ENCODE measurements around the gene IL9R.
"Not testable (repeated sequence)": the region's sequence is repeated elsewhere in the genome, so short reads cannot be mapped to it uniquely, and the experiment has no call there.

IL9R gene

DNA sequence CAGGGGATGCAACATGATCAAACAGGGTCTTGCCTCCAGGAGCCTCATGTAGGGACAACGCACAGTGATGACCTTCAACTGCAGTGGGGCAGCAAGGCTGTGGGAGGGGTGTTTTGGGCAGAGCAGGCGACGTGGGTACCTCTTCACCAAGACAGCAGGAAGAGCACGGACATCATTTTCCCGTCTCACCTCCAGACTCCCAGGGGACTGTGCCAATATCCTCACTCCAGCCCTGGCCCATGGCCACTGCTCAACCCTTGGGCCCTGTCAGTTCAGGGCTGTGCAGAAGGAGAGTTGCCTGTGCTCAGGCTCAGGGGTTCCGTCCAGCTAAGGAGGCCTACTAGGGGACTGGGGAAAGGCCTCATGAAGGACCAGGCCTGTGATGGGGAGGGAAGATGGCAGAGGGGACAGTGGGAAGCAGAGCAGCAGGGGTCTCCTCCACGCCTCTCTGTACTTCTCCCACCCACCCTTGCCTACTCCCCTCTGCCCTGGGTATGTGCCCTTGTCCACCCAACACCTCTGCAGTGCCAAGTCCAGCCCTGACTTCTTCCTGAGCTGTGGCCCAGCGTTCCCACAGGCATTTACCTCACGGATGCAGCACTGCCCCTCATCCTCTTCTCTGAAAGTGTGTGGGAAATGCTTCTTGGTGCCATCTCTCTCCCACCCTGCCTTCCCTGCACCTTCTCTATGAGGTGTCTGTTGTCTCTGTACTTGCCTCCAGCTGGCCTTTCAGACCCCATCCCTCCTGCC lies 1.4 kb downstream of the IL9R start:
- TF ChIP-seq CTCF (conservative IDR thresholded peaks at IDR 0.05) (no peak), ZFX (IDR thresholded peaks at IDR 0.05) (no peak)
- H3K27ac ChIP-seq = no peak overlapping the region

DNA sequence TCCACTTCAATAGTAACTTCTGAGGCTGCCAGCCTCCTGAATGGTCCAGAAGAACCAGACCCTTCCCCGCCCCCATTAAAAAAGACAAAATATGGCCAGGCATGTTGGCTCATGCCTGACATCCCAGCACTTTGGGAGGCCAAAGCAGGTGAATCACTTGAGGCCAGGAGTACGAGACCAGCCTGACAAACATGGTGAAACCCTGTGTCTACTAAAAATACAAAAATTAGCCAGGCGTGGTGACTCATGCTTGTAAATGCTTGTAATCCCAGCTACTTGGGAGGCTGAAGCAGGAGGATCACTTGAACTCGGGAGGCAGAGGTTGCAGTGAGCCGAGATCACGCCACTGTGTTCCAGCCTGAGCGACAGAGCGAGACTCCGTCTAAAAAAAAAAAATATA lies 2.3 kb downstream of the IL9R start:
- not testable (repeated sequence) for H3K27ac ChIP-seq

- TF ChIP-seq ZFX (IDR thresholded peaks at IDR 0.05) = no peak
- no peak for TF ChIP-seq CTCF (conservative IDR thresholded peaks at IDR 0.05)
- H3K27ac ChIP-seq = no peak overlapping the region
Measured at GRCh38 chrX:156000361-156000926, 2.9 kb downstream of the IL9R start.

- TF ChIP-seq CTCF (conservative IDR thresholded peaks at IDR 0.05) (no peak), ZFX (IDR thresholded peaks at IDR 0.05) (no peak)
- H3K27ac ChIP-seq = no peak overlapping the region
Measured at GRCh38 chrX:156001001-156001666, 3.6 kb downstream of the IL9R start.

DNA sequence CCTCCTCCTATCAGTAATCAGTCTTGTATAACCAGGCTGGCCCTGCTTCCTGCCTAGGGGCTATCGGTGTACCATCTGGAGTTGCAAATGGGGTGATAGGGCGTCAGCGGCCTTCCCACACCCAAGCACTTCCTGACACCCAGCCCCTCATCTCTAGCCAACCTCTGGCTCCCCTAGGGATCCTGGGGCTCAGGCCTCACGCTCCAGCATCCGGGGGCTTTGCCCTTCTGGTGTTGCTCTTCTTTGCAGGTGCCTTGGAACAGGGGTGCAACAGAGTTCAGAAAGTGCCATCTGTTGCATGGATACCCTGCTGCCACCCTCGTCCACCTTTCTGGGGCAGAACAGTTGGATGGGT lies 4.1 kb downstream of the IL9R start:
- no peak overlapping the region for H3K27ac ChIP-seq
- TF ChIP-seq CTCF (conservative IDR thresholded peaks at IDR 0.05) (no peak), ZFX (IDR thresholded peaks at IDR 0.05) (no peak)

GRCh38 chrX:156002507-156002906 lies 5.0 kb downstream of the IL9R start:
- no peak for TF ChIP-seq CTCF (conservative IDR thresholded peaks at IDR 0.05)
- TF ChIP-seq ZFX (IDR thresholded peaks at IDR 0.05) = no peak

DNA sequence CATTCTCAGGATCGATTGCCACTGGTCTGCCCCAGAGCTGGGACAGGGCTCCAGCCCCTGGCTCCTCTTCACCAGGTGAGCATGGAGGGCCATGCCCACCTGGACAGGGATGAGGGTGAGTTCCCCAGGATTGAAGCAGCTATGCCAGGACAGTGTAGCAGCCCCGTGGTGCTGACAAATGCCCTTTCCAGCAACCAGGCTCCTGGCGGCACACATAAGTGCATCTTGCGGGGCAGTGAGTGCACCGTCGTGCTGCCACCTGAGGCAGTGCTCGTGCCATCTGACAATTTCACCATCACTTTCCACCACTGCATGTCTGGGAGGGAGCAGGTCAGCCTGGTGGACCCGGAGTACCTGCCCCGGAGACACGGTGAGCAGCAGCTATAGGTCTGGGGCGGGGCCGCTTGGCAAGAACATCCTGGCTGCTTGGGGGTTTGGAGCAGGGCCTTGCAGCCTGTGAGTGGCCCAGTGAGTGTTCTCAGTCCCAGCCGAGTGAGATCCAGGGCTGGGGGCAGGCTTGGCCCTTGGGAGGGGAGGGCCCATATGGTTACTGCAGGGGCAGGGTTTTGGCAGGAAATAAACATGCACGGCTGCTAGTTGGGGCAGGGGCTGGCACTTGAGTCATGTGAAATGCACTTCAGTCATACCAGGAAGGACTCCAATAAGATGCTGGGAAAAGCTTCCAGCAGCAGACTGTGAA lies 6.1 kb downstream of the IL9R start:
- TF ChIP-seq CTCF (conservative IDR thresholded peaks at IDR 0.05) (no peak), ZFX (IDR thresholded peaks at IDR 0.05) (no peak)
- H3K27ac ChIP-seq = no peak overlapping the region

More at GRCh38 chrX:156002507-156002906, 5.0 kb downstream of the IL9R start:
- H3K27ac ChIP-seq = no peak overlapping the region
